Measurements from ENCODE around the gene NECAB2. TPM values are rescaled to one million over a fixed set of nuclear protein-coding genes. Genes with fewer than 3 reads are reported as not detected.

NECAB2 gene
- total and polyA plus RNA-seq, 2 of the 8 experiments (the other 6 are each of a cell fraction or from before 2014, with no cell fraction given), result 3.6 to 4.2 TPM

- TF ChIP-seq RFX5 (IDR thresholded peaks at IDR 0.05; ENCODE audit: borderline replicate concordance, low read depth, low read length) (no peak), BRCA1 (IDR thresholded peaks at IDR 0.05; ENCODE audit: low read depth, low read length) (no peak), SP2 (IDR thresholded peaks at IDR 0.05; ENCODE audit: low read length) (no peak), RAD21 (IDR thresholded peaks at IDR 0.05 in 1 of 2, conservative IDR thresholded peaks at IDR 0.05 in 1 of 2; ENCODE audit: low read depth in 2 of 2, low read length in 2 of 2) (no peak), FOSL1 (IDR thresholded peaks at IDR 0.05; ENCODE audit: insufficient read depth, low read depth, low read length) (no peak)
These were observed 45.9 kb downstream of the NECAB2 start (continued) for GRCh38 chr16:84013787-84014569.
